Measurements from ENCODE around the gene UNC13A.

Gene UNC13A

DNA sequence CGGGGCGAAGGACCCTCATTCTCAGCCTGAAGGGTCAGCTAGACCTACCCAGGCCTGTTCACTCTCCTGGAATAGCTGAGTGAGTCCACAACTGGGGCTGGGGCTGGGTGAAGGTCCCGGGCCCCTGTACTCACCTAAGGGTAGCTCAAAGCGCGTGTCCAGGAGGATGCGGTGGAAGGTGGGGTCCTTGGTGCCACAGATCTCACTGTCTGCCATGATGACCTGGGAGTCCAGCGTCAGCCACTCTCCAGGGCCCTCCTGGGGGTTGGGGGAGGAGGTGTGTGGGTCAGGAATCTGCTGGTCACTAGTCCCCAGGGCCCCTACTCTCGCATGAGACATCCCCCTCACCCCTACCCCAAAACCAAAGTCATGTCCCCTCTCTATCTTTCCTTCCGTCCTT is 18.7 kb downstream of the UNC13A start:
- no peak for DNase-seq (ENCODE audit: low read depth)

DNA sequence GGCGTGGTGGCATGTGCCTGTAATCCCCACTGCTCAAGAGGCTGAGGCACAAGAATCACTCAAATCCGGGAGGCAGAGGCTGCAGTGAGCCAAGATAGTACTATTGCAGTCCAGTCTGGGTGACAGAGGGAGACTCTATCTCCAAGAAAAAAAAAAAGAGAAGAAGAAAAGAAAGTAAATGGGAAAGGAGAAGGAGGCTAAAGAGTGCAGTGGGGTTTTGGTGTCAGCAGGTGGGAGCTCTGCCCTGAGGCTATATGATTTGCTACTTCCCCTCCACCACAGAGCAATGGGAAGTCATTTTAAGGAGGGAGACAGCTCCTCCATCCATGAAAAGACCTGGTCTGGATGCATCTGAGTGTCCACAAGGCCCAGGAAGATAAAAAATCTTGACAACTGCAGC is 23.1 kb downstream of the UNC13A start:
- DNase-seq (ENCODE audit: low read depth) = no peak

DNA sequence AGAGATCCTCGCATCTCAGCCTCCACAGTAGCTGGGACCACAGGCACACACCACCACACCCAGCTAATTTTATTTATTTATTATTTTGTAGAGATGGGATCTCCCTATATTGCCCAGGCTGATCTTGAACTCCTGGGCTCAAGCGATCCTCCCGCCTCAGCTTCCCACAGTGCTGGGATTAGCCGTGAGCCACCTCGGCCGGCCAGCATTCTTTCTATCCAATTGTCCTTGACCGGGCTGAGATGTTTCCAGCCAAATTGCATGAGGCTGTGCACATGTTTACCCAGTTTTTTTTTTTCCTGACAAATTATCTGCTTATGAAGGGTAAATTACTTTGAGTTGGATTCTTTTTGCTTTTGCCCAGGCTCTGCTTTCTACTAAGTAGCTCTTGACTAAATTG is 28.2 kb downstream of the UNC13A start:
- no peak for DNase-seq (ENCODE audit: low read depth)

DNA sequence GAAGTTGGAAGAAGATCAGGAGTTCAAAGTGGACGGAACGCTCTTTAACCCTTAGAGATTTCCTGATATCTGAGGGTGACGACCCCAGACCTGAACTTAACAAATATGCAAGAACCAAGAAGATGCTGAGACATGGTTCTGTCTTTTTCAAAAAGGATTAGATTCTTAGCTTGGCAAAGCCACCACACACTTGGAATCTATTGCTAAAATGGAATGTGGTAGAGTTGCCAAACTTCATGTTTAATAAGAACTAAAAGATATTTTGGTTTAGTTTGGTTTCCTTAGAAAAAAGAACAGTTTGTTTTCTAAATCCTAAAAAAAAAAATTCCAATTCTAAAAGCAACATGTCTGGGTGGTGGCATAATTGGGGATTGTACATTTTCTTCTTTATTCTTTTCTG is 29.5 kb downstream of the UNC13A start:
- DNase-seq (ENCODE audit: low read depth) = no peak

- no peak for DNase-seq (ENCODE audit: low read depth)
Observed at GRCh38 chr19:17658240-17658639, 29.9 kb downstream of the UNC13A start.

DNA sequence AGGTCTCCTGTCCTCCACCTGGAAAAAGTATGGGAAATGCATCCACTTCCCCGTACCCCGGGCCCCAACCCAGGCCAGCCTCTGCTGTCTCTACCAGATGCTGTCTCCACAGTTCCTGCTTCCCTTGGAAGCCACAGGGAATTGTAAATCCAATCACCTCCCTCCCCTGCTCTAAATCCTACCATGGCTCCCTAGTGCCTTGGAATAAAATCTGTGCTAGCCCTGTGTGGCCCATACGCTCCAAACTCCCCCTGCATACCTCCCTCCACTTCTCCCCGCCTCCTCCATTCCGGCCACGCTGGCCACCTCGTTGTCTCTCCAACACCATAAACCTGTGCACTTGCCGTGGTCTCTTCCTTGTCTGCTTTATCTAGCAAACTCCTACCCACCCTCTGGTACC is 31.2 kb downstream of the UNC13A start:
- DNase-seq (ENCODE audit: low read depth) = no peak

- DNase-seq (ENCODE audit: low read depth) = no peak
Observed at GRCh38 chr19:17655751-17656472, 32.2 kb downstream of the UNC13A start.

GRCh38 chr19:17654993-17655392 is 33.2 kb downstream of the UNC13A start:
- DNase-seq (ENCODE audit: low read depth) = no peak

GRCh38 chr19:17652627-17653026 is 35.5 kb downstream of the UNC13A start:
- no peak for DNase-seq (ENCODE audit: low read depth)

DNA sequence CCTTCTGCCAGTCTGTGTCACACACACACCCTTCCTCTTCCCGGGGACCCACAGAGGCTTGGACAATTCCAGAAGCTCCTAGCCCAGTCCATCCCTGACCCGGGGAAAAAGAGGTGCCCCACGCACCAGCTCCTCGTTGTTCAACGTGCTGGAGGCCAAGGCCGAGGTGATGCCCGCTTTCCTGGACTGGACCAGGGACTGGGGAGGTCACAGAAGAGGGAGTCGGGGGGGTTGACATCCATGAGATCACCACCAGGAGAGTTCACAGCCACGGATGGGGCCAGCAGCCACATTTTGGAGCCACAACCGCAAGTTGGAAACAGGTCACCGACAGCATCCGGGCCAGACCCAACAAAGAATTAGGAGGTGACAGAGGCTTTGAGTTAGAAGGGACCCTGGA is 39.4 kb downstream of the UNC13A start:
- no peak for DNase-seq (ENCODE audit: low read depth)

DNA sequence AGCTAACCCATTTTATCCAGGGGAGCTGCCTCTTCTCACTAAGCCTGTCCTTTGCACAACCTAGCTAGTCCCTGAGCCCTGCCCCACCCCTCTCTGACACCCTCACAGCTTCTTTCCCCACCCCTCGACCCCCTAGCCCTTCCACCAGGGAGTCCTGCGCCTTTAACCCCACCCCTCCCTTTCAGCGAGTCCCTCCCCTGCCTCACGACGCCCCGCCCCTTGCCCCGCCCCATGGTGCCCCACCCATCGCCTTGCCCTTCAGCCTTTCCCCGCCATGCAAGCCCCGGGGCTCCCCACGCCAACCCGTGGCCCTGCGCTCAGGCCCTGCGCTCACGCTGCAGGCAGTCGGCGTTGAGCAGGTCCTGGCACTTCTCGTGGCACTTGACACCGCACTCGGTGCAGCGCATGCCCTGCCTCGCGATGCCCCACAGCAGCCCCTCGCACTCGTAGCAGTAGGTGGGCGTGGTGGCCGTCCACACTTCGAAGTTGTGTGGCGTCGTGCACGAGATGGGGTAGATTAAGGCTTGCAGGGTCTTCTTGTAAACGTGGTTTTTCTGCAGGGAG is 40.0 kb downstream of the UNC13A start:
- no peak for DNase-seq (ENCODE audit: low read depth)

DNA sequence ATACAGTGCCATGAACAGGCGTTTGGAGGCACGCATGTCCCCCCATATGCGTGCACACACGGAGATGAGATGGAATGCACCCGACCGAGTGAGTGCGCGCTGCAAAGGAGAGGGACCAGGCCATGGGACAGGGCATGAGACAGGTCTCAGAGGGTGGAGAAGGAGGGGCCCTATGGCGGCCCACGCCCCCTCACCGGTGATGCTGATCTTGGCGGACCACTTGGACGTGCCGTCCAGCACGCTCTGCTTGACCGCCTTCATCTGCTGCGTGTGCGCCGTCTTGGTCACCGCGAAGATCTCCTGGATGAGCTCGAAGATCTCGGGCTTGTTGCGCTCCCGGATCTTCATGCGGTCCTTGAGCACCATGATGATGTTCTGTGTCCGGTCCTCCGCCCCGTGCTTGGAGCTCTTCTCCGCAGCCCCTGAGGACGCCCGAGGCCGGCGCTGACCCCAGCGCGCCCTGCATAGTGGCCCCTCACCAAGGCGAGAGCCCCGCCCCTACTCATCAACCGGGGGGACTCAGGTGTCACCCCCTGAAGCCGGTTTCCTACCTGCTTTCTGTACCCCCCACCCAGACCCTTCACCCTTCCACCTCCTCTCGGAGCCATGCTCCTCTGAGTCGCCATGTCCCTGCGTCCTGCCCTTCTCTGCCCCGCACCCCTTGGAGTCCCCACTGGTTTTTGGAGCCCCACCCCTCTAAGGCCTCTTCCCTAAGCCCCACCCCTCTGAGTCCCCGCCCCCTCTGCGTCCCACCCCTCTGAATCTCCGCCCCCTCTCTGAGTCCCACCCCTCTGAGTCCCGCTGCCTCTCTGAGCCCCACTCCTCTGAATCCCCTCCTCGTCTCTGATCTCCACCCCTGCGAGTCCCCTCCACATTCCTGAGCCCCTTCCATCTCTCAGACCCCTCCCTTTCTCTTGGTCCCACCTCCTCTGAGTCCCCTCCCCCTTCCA is 40.8 kb downstream of the UNC13A start:
- DNase-seq (ENCODE audit: low read depth) = no peak

GRCh38 chr19:17646441-17646840 is 41.7 kb downstream of the UNC13A start:
- no peak for DNase-seq (ENCODE audit: low read depth)

GRCh38 chr19:17645339-17645963 is 42.7 kb downstream of the UNC13A start:
- DNase-seq (ENCODE audit: low read depth) = no peak

GRCh38 chr19:17642656-17643055 is 45.5 kb downstream of the UNC13A start:
- no peak for DNase-seq (ENCODE audit: low read depth)

DNA sequence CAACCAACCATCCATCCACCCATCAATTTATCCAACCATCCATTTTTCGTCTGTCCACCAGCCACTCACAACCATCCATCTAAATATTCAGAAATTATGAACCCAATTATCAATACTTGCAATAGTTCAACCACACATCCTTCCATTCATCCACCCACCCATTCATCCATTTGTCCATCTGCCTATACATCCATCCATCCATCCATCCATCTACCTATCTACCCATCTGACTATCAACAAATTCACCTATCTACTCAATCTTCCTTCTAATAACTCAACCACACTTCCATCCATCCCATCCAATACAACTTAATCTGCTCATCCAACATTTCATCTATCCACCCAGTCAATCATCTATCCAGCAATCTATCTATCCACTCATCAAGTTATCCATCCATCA is 46.3 kb downstream of the UNC13A start:
- no peak for DNase-seq (ENCODE audit: low read depth)

- no peak for DNase-seq (ENCODE audit: low read depth)
Observed at GRCh38 chr19:17641181-17641580, 47.0 kb downstream of the UNC13A start.

DNA sequence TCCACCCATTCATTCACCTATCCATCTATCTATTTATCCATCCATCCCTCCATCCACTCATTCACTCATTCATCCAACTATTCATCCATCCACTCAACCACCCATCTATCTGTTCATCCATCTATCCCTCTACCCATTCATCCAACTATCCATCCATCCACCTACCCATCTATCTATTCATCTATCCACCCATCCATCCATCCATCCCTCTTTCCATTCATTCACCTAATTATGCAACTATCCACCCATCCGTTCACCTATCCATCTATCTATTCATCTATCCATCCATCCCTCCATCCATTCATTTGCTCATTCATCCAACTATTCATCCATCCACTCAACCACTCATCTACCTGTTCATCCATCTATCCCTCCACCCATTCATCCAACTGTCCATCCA is 54.5 kb downstream of the UNC13A start:
- DNase-seq (ENCODE audit: low read depth) = no peak

- DNase-seq (ENCODE audit: low read depth) = no peak
Observed at GRCh38 chr19:17632577-17632976, 55.6 kb downstream of the UNC13A start.

DNA sequence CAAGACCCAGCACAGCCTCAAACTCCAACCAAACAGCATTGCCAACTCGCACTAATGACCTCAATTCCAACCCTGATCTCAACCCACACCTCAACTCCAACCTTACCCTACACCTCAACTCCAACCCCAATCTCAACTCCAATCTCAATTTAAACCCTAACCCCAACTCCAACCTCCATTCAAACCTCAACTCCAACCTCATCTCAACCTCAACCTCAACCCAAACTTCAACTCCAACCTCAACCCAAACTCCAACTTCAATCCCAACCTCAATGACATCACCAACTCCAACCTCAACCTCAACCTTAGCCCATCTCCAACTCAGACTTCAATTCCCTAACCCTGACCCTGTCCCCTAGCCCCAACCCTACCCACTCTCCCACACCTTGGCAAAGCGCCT is 58.4 kb downstream of the UNC13A start:
- DNase-seq (ENCODE audit: low read depth) = no peak

DNA sequence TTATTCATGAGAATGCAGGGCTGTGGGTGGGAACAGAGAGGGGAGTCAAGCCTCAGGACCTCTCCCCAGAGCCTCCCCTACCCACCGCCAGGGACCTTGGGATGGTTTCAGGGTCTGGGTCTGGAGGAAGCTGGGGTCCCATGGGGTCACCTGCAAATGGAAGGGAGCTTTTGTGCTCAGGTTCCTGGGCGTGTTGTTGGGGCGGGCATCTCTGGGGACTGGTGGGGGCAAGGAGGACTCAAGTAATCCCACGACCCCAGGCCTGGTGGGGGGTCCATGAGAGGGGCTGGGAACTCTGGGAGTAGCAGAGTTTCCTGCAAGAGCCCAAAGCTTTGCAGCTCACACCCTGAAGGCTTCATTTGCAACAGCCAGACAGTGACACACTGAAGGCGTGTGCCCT is 60.2 kb downstream of the UNC13A start:
- no peak for DNase-seq (ENCODE audit: low read depth)

DNA sequence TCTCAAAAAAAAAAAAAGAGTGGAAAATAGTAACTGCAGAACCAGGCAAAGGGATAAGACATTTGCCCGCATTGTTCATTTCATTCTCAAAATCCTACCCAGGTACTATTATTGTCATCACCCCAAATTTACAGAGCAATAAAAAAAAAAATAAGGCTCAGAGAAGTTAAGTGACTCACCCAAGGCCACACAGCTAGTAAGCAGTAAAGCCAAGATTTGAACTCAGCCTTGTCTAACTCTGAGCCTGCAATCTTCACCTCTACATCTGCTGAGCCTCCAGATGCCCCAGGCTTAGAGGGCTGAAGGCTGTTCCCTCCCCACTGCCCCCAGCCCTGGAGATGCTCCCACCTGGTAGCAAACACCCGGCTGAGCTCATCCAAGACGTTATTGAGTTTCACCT is 61.0 kb downstream of the UNC13A start:
- no peak for DNase-seq (ENCODE audit: low read depth)
